Esophagus squamous epithelium (tissue), 5 donors: ENCODE data around the gene SMG7. TPM values are rescaled to one million over a fixed set of nuclear protein-coding genes. Genes with fewer than 3 reads are reported as not detected.

Source experiments
- DNase-seq: peaks from one replicate; lab custom pipeline; 2025; lab: John Stamatoyannopoulos, UW
- H3K27ac ChIP-seq, 4 donors: fragments of 200-600 bp; sonication (generic); one replicate each; pipeline ENCODE4 v1.5.1; 2016 to 2019; ENCODE audit warnings: mild to moderate bottlenecking in 1 of 4
- H3K27me3 ChIP-seq, 4 donors: fragments of 200-600 bp; sonication (generic); 1 replicate in 3 of 4; 2 replicates in 1 of 4; pipeline versions ENCODE4 v1.5.1 to v1.6.0; 2017 to 2021; ENCODE audit warnings: antibody characterized with exemption in 1 of 4
- H3K36me3 ChIP-seq, 3 donors: fragments of 200-600 bp; sonication (generic); one replicate each; pipeline ENCODE4 v1.5.1; 2016 to 2019
- H3K4me1 ChIP-seq, 3 donors: fragments of 200-600 bp; sonication (generic); one replicate each; pipeline ENCODE4 v1.5.1; 2017 to 2019
- H3K4me3 ChIP-seq, 4 donors: fragments of 200-600 bp; sonication (generic); 1 replicate in 3 of 4; 2 replicates in 1 of 4; pipeline ENCODE4 v1.5.1; 2016 to 2019; ENCODE audit warnings: mild to moderate bottlenecking in 2 of 4, moderate library complexity in 1 of 4
- H3K9me3 ChIP-seq, 3 donors: fragments of 200-600 bp; sonication (generic); one replicate each; pipeline ENCODE4 v1.5.1; 2016 to 2019
- POLR2A ChIP-seq, 4 donors: fragments of 450-650 bp; IDR thresholded peaks; one replicate each; pipeline ENCODE4 v1.6.1; 2017; ENCODE audit warnings: antibody characterized with exemption in 4 of 4, mild to moderate bottlenecking in 4 of 4, moderate library complexity in 3 of 4
- WGBS, 2 donors: methylation state at CpG; one replicate each; pipeline ENCODE4 v1.1.5; 2018; 5-methylcytosine and 5-hydroxymethylcytosine counted together
- intact Hi-C: fragments of 100-400 bp; cut with DNase I; formaldehyde crosslinking; loops from one replicate; pipeline ENCODE4 v1.15.0; 2022
- total RNA-seq, 4 donors: library from RNA; depleted of rRNA; stranded (reverse); fragments of >200 nt; gene quantifications; one replicate each; pipeline ENCODE4 v1.1.0, GENCODE V29; 2016
- TF ChIP-seq, protein P1 (sequence below), 6 experiments: fragments of 450-650 bp in 4 of 6; fragments of 200-600 bp in 2 of 6; sonication (generic) in 2 of 6; IDR thresholded peaks; one replicate each; pipeline ENCODE4 v1.5.1; 2016 to 2019; ENCODE audit warnings: antibody characterized with exemption in 6 of 6, mild to moderate bottlenecking in 4 of 6, moderate library complexity in 4 of 6
- donor health status: DM: yes; HTN: yes; CAD: no.

SMG7 gene
- total RNA-seq, 4 donors from 2014 or later: 15.8 to 46.5 (median 35.3) TPM

- no peak for DNase-seq
- H3K4me1 ChIP-seq: no peaks in the 10 kb centered on the region
- TF ChIP-seq POLR2A (IDR thresholded peaks at IDR 0.05): no peak
- TF ChIP-seq, protein P1, sequence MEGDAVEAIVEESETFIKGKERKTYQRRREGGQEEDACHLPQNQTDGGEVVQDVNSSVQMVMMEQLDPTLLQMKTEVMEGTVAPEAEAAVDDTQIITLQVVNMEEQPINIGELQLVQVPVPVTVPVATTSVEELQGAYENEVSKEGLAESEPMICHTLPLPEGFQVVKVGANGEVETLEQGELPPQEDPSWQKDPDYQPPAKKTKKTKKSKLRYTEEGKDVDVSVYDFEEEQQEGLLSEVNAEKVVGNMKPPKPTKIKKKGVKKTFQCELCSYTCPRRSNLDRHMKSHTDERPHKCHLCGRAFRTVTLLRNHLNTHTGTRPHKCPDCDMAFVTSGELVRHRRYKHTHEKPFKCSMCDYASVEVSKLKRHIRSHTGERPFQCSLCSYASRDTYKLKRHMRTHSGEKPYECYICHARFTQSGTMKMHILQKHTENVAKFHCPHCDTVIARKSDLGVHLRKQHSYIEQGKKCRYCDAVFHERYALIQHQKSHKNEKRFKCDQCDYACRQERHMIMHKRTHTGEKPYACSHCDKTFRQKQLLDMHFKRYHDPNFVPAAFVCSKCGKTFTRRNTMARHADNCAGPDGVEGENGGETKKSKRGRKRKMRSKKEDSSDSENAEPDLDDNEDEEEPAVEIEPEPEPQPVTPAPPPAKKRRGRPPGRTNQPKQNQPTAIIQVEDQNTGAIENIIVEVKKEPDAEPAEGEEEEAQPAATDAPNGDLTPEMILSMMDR (IDR thresholded peaks at IDR 0.05): no peak
- intact Hi-C loops: loop anchor here (10.0 kb wide), 1 partner anchor 260 kb away; no protein-coding TSS in a partner anchor
- peaks cover 17 to 91% (median 41%) of the 10 kb centered on the region in 3 donors for H3K36me3 ChIP-seq
- H3K9me3 ChIP-seq: no peaks in the 10 kb centered on the region
- no peak overlapping the region for H3K4me3 ChIP-seq
- 80 to 82% methylated on average over 5 of the region's 5 CpGs for WGBS, 2 donors
- no peaks in the 10 kb centered on the region for H3K27me3 ChIP-seq
- no peak overlapping the region for H3K27ac ChIP-seq
Measured at GRCh38 chr1:183544598-183545297, 72.4 kb downstream of the SMG7 start.

DNA sequence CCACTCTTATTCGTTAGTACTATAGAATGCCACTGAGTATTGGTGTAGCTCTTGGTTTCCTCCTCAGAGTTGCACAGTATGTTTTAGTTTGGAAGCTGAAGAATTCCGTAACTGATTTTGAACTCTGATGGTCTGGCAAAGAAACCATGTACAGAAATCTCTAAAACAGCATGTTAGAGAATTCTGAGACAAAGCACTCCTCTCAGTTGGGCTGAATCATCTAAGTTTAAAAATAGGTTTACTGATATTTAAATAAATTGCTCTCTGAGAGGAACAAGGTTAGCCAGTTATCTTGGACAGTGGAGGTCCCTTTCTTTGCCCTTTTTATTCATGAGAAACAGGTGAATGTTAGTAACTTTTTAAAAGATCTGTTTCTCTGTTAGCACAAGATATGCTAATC is 74.1 kb downstream of the SMG7 start:
- 86 to 92% methylated on average over 2 of the region's 2 CpGs for WGBS, 2 donors
- Histone ChIP-seq H3K36me3 (peaks cover 13 to 91% (median 42%) of the 10 kb centered on the region in 3 donors), H3K4me1 (no peaks in the 10 kb centered on the region), H3K27me3 (no peaks in the 10 kb centered on the region), H3K9me3 (no peaks in the 10 kb centered on the region), H3K4me3 (no peak overlapping the region), H3K27ac (no peak overlapping the region)
- intact Hi-C loops: loop anchor here (10.0 kb wide), 1 partner anchor 262 kb away; no protein-coding TSS in a partner anchor
- no peak for DNase-seq
- no peak for TF ChIP-seq POLR2A (IDR thresholded peaks at IDR 0.05)
- TF ChIP-seq, protein P1 (IDR thresholded peaks at IDR 0.05): no peak

- Histone ChIP-seq H3K27me3 (no peaks in the 10 kb centered on the region), H3K4me1 (no peaks in the 10 kb centered on the region), H3K27ac (no peak overlapping the region), H3K9me3 (no peaks in the 10 kb centered on the region), H3K4me3 (no peak overlapping the region), H3K36me3 (peaks cover 16 to 94% (median 33%) of the 10 kb centered on the region in 3 donors)
- WGBS, 2 donors: 77 to 82% methylated on average over 1 of the region's 1 CpG
- no peak for DNase-seq
- intact Hi-C loops: loop anchor here (10.0 kb wide), 1 partner anchor 263 kb away; no protein-coding TSS in a partner anchor
- no peak for TF ChIP-seq POLR2A (IDR thresholded peaks at IDR 0.05)
Measured at GRCh38 chr1:183548116-183548515, 75.8 kb downstream of the SMG7 start.

GRCh38 chr1:183550915-183551314 is 78.6 kb downstream of the SMG7 start:
- no peak overlapping the region for H3K4me3 ChIP-seq
- DNase-seq: no peak
- H3K4me1 ChIP-seq: no peaks in the 10 kb centered on the region
- H3K27ac ChIP-seq: no peak overlapping the region
- H3K9me3 ChIP-seq: no peaks in the 10 kb centered on the region
- intact Hi-C loops: no loop called here
- peaks cover 13 to 98% (median 21%) of the 10 kb centered on the region in 3 donors for H3K36me3 ChIP-seq
- TF ChIP-seq, protein P1 (IDR thresholded peaks at IDR 0.05): no peak
- no peak for TF ChIP-seq POLR2A (IDR thresholded peaks at IDR 0.05)
- no peaks in the 10 kb centered on the region for H3K27me3 ChIP-seq
- 44 to 60% methylated on average over 3 of the region's 3 CpGs for WGBS, 2 donors

DNA sequence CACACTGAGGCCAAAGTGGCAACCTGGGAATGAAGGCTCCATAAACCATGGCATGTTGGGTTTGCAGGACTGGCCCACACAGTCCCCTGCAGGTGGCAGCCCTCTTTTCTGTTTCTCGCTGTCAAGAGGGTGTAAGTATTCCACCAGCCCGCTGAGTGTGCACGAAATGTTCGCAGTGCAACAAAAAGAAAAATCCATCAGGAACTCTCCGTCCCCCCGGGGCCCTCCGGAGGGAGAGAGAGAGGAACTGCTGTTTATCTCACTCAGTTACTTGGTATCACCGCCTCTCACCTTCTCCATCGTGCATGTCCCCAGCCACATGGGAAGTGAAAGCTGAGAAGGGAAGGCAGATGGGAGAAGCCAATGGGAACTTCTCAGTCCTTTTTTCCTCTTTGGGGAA is 79.6 kb downstream of the SMG7 start:
- Histone ChIP-seq H3K9me3 (no peaks in the 10 kb centered on the region), H3K27me3 (no peaks in the 10 kb centered on the region), H3K4me3 (no peak overlapping the region), H3K36me3 (peaks cover 9 to 88% (median 14%) of the 10 kb centered on the region in 3 donors), H3K4me1 (no peaks in the 10 kb centered on the region), H3K27ac (no peak overlapping the region)
- intact Hi-C loops: no loop called here
- DNase-seq: no peak
- 84 to 93% methylated on average over 8 to 9 of the region's 9 CpGs for WGBS, 2 donors
- TF ChIP-seq, protein P1 (IDR thresholded peaks at IDR 0.05): no peak
- no peak for TF ChIP-seq POLR2A (IDR thresholded peaks at IDR 0.05)
